HFFc6 (cell line): ENCODE results near the gene GSG1L. TPM values are rescaled to one million over a fixed set of nuclear protein-coding genes. Genes with fewer than 3 reads are reported as not detected.

ENCODE experiments used
- DNase-seq: peaks from one replicate; pipeline ENCODE4 v3.0.0-alpha.2; 2018
- H3K27ac Mint-ChIP-seq: 2 replicates; pipeline ENCODE4 v1.8.0; 2020; ENCODE audit warnings: mild to moderate bottlenecking, mixed read lengths
- H3K27me3 Mint-ChIP-seq: 2 replicates; pipeline ENCODE4 v1.8.0; 2021; ENCODE audit warnings: mild to moderate bottlenecking, moderate library complexity, mixed read lengths; ENCODE audit not compliant: insufficient read depth
- H3K36me3 Mint-ChIP-seq: 2 replicates; pipeline ENCODE4 v1.8.0; 2021; ENCODE audit warnings: low read depth, mixed read lengths
- H3K4me1 Mint-ChIP-seq: 2 replicates; pipeline ENCODE4 v1.8.0; 2020; ENCODE audit warnings: low read depth, mixed read lengths
- H3K4me3 Mint-ChIP-seq: 2 replicates; pipeline ENCODE4 v1.8.0; 2020; ENCODE audit warnings: mild to moderate bottlenecking, moderate library complexity, mixed read lengths
- H3K9me3 Mint-ChIP-seq: 2 replicates; pipeline ENCODE4 v1.8.0; 2020; ENCODE audit warnings: mild to moderate bottlenecking, mixed read lengths
- total RNA-seq, 6 experiments: library from RNA; stranded (reverse); fragmentation: NEBNext Ultra II Directional; extraction: Animal tissue kit (Norgen Biotek cat#: 25700); gene quantifications; 2 replicates in 1 of 6; 3 replicates in 5 of 6; pipeline ENCODE4 v1.2.3, GENCODE V29; 2021
- TF ChIP-seq, protein P1 (sequence below): fragments of 200-600 bp; sonication (generic); IDR thresholded peaks from 2 replicates; pipeline ENCODE4 v1.5.0; 2021; ENCODE audit warnings: antibody characterized with exemption, mild to moderate bottlenecking

The GSG1L gene
- total RNA-seq, 6 experiments from 2014 or later, result not detected

DNA sequence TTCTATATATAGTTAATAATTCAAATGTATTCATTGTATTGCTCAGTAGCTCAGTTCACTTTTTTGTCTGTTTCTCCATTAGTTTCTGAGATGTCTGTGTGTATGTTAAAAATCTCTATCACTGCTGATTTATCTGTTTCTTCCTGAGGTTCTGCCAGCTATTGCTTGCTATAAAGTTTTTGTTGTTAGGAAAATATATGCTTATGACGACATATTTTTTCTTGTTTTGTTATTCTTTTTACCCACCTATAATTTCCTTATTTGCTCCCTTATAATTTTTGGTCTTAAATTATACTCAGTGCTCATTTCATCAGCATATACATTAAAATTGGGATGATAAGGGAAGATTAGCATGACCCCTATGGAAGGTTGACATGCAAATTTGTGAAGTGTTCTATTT is 200.6 kb downstream of the GSG1L start:
- H3K27me3 Mint-ChIP-seq, result peaks cover 14% of the 10 kb centered on the region
- no peak overlapping the region for H3K27ac Mint-ChIP-seq
- no peak for DNase-seq
- H3K4me3 Mint-ChIP-seq, result no peak overlapping the region
- H3K9me3 Mint-ChIP-seq, result peaks cover 17% of the 10 kb centered on the region
- peaks cover 3% of the 10 kb centered on the region; the same call in 1 of the 2 replicates for H3K36me3 Mint-ChIP-seq
- TF ChIP-seq, protein P1, sequence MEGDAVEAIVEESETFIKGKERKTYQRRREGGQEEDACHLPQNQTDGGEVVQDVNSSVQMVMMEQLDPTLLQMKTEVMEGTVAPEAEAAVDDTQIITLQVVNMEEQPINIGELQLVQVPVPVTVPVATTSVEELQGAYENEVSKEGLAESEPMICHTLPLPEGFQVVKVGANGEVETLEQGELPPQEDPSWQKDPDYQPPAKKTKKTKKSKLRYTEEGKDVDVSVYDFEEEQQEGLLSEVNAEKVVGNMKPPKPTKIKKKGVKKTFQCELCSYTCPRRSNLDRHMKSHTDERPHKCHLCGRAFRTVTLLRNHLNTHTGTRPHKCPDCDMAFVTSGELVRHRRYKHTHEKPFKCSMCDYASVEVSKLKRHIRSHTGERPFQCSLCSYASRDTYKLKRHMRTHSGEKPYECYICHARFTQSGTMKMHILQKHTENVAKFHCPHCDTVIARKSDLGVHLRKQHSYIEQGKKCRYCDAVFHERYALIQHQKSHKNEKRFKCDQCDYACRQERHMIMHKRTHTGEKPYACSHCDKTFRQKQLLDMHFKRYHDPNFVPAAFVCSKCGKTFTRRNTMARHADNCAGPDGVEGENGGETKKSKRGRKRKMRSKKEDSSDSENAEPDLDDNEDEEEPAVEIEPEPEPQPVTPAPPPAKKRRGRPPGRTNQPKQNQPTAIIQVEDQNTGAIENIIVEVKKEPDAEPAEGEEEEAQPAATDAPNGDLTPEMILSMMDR, result no peak
- no peaks in the 10 kb centered on the region; the same call in 1 of the 2 replicates for H3K4me1 Mint-ChIP-seq

DNA sequence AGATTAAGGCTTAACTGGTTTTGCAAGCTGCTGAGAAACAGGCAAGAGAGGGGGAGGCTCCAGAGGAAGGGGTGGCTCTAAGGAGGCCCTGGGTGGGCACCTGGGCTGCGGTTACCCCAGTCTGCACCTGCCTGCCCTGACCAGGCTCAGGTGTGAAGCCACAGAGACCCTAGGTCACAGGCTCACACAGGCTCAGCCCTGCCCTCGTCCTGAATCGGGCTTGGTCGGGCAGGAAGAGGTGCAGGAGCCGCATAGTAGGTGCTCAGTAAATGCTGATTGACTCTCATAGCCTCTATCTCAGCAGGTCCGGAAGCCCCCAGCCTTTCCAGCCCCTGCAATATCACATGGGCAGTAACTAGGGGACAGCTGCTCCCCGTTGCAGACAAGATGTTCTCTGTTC is 203.4 kb downstream of the GSG1L start:
- Mint-ChIP-seq H3K9me3 (peaks cover 17% of the 10 kb centered on the region), H3K27ac (no peak overlapping the region), H3K27me3 (peaks cover 26% of the 10 kb centered on the region), H3K4me1 (no peaks in the 10 kb centered on the region), H3K4me3 (no peak overlapping the region), H3K36me3 (peaks cover 3% of the 10 kb centered on the region; the same call in 1 of the 2 replicates)
- no peak for DNase-seq
- TF ChIP-seq, protein P1, result no peak

DNA sequence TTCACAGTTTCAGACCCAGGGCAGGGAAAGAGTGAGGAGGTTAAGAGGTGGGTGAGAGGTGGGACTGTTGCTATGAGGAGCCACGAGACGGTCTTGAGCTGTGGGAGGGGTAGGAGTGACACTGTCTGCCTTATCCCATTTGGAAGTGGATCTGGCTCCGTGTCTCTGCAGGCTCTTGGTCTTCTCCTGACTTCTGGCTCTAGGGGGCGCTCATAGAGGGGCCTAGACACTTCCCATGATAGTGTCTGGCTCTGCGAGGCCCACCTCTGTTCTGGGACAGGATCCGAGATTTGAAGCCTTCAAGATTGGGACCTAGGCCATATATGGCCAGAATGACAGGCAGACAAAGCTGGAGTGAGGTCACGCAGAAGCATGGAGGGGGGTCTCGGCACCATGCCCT is 204.5 kb downstream of the GSG1L start:
- TF ChIP-seq, protein P1, result peak; percentile 26; the same call in 1 of the 2 replicates
- Mint-ChIP-seq H3K4me1 (no peaks in the 10 kb centered on the region), H3K27me3 (peaks cover 27% of the 10 kb centered on the region), H3K36me3 (peaks cover 3% of the 10 kb centered on the region; the same call in 1 of the 2 replicates), H3K27ac (no peak overlapping the region), H3K9me3 (peaks cover 15% of the 10 kb centered on the region), H3K4me3 (no peak overlapping the region)
- no peak for DNase-seq

DNA sequence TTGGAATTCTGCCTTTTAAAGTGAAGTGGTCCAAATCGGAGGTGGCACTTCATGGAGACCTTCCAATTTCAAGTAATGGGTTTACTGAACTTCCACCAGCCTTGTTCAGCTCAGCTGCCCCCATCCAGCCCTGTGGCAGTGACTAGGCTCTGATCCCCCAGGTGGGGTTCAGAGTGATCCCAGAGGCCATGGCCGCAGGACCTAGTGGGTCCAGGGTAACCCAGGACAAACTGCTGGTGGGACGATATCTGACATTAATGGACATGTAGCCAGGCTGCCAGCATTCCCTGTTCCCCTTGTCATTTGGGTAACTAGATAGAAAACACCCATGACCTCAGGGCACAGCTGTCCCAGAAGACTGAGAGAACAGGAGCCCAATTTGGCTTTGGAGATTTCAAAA is 209.9 kb downstream of the GSG1L start:
- Mint-ChIP-seq H3K4me1 (no peaks in the 10 kb centered on the region), H3K9me3 (no peaks in the 10 kb centered on the region), H3K27me3 (peaks cover 44% of the 10 kb centered on the region), H3K4me3 (no peak overlapping the region), H3K27ac (no peak overlapping the region), H3K36me3 (no peaks in the 10 kb centered on the region)
- TF ChIP-seq, protein P1, result no peak
- no peak for DNase-seq

DNA sequence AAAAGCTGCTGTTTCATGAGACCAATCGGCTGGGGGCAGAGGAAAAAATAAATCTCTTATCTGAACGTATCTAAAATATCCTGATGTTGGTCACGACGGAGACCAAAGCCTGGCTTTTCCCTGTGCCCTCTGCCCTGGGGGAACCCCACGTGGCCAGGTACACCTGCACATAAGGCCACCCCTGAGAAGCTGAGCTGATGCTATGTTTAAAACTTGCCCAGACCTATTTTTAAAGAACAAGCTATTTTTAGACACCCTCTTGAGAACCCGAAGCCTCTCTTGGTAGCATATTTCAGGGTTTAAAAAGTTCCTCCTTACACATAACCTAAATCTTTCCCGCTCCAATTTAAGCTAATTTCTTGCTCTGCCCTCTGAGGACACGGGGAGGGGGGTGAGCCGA is 210.4 kb downstream of the GSG1L start:
- no peak for DNase-seq
- no peak overlapping the region for H3K4me3 Mint-ChIP-seq
- no peaks in the 10 kb centered on the region for H3K36me3 Mint-ChIP-seq
- H3K4me1 Mint-ChIP-seq, result no peaks in the 10 kb centered on the region
- no peaks in the 10 kb centered on the region for H3K9me3 Mint-ChIP-seq
- TF ChIP-seq, protein P1, result no peak
- H3K27me3 Mint-ChIP-seq, result peaks cover 41% of the 10 kb centered on the region
- H3K27ac Mint-ChIP-seq, result no peak overlapping the region

DNA sequence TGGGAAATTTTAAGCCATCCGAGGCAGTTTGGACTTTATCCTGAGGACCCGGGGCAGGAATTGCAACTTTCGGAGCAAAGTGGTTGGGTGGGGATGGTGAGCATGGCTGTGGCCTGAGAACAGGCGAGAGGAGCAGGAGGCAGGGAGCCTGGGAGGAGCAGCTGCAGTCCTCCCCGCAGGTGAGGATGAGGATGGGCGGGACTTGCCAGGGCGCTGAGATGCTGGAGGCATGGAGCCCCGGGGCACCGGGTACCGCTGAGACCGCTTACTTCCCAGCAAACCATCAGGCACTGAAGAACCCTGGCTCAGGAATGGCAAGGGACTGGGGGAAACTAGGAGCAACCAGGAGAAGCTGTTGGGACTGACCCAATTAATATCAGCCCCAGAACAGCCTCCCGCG is 210.8 kb downstream of the GSG1L start:
- Mint-ChIP-seq H3K4me1 (peaks cover under 1% of the 10 kb centered on the region), H3K9me3 (no peaks in the 10 kb centered on the region), H3K27me3 (peaks cover 39% of the 10 kb centered on the region), H3K36me3 (no peaks in the 10 kb centered on the region), H3K4me3 (no peak overlapping the region), H3K27ac (no peak overlapping the region)
- no peak for DNase-seq
- TF ChIP-seq, protein P1, result no peak
